Adrenal gland (tissue), 12 donors: Measurements from ENCODE around the gene TMSB15B. TPM values are rescaled to one million over a fixed set of nuclear protein-coding genes. Genes with fewer than 3 reads are reported as not detected.
"Not testable (repeated sequence)": the region's sequence is repeated elsewhere in the genome, so short reads cannot be mapped to it uniquely, and the experiment has no call there.

Experiments
- DNase-seq, 7 donors: peaks; one replicate each; pipeline ENCODE4 v3.0.0-alpha.2; 2019 to 2020
- H3K27ac ChIP-seq, 5 donors: fragments of 200-600 bp; sonication (generic) in 4 of 5; 1 replicate in 3 of 5; 2 replicates in 2 of 5; pipeline versions ENCODE4 v1.5.1 to v1.8.0; 2016 to 2020; ENCODE audit warnings: mild to moderate bottlenecking in 1 of 5
- H3K27me3 ChIP-seq: fragments of 200-600 bp; 2 replicates; pipeline ENCODE4 v1.8.0; 2021
- H3K36me3 ChIP-seq, 2 donors: fragments of 200-600 bp; replicated peaks in 1 of 2; 1 replicate in 1 of 2; 2 replicates in 1 of 2; pipeline versions ENCODE4 v1.5.1 to v1.8.0; 2018 to 2022
- H3K4me1 ChIP-seq, 2 donors: fragments of 200-600 bp; replicated peaks in 1 of 2; 1 replicate in 1 of 2; 2 replicates in 1 of 2; pipeline versions ENCODE4 v1.5.1 to v1.8.0; 2018 to 2021
- H3K4me3 ChIP-seq, 4 donors: fragments of 200-600 bp; sonication (generic) in 3 of 4; one replicate each; pipeline ENCODE4 v1.5.1; 2016 to 2018
- H3K9me3 ChIP-seq, 3 donors: fragments of 200-600 bp; sonication (generic) in 1 of 3; replicated peaks in 1 of 3; 1 replicate in 2 of 3; 2 replicates in 1 of 3; pipeline versions ENCODE4 v1.5.1 to v1.8.0; 2016 to 2021
- POLR2A ChIP-seq, 2 donors: fragments of 450-650 bp; IDR thresholded peaks; one replicate each; pipeline ENCODE4 v1.6.1; 2017; ENCODE audit warnings: antibody characterized with exemption in 2 of 2, mild to moderate bottlenecking in 2 of 2, moderate library complexity in 1 of 2
- WGBS, 4 donors: extraction: QIAGEN DNeasy Blood & Tissue Kit in 2 of 4; methylation state at CpG; one replicate each; pipeline versions ENCODE4 v1.1.5 to v1.1.7; 2013 to 2017; 5-methylcytosine and 5-hydroxymethylcytosine counted together
- intact Hi-C, 2 donors: fragments of 100-400 bp; cut with DNase I; formaldehyde crosslinking; loops; one replicate each; pipeline versions ENCODE4 v1.14.1 to v1.15.0; 2022 to 2023
- polyA plus RNA-seq, 3 donors: library from polyadenylated mRNA; stranded (reverse); fragments of 200-250 nt in 2 of 3; fragments of 350-450 nt in 1 of 3; fragmentation: Illumina TruSeq in 1 of 3; extraction: RNeasy Lipid Tissue Mini Kit (QIAGEN cat#74804) in 1 of 3; gene quantifications; one replicate each; pipeline ENCODE4 v1.2.3, GENCODE V29; 2013 to 2014
- total RNA-seq, 9 donors: library from RNA; depleted of rRNA in 4 of 9; stranded (reverse); fragments of >200 nt in 4 of 9; fragments of 120-200 nt in 1 of 9; fragmentation: NEBNext Ultra II Directional in 1 of 9; extraction: Animal tissue kit (Norgen Biotek cat#: 25700) in 1 of 9; gene quantifications; one replicate each; pipeline versions ENCODE4 v1.1.0 to v1.2.4, GENCODE V29; 2013 to 2023
- TF ChIP-seq, protein P1 (sequence below), 6 experiments: fragments of 450-650 bp in 4 of 6; fragments of 200-600 bp in 2 of 6; sonication (generic) in 1 of 6; IDR thresholded peaks; 1 replicate in 5 of 6; 2 replicates in 1 of 6; pipeline versions ENCODE4 v1.5.1 to v1.8.0; 2016 to 2021; ENCODE audit warnings: antibody characterized with exemption in 6 of 6, mild to moderate bottlenecking in 2 of 6, moderate library complexity in 1 of 6
- donor health status: healthy with polysubstance abuse.
- donor health status: Bipolar disorder and iron deficiency.
- donor health status: DM: yes; HTN: yes; CAD: no.
- donor health status: DM: no; HTN: no; CAD: no.
- donor health status: DM: no; HTN: no; CAD: no.
- donor health status: DM: yes; HTN: yes; CAD: no.

Gene TMSB15B
- total and polyA plus RNA-seq, 12 donors: 0.25 to 11.8 (median 1.5) TPM; not detected in 2

DNA sequence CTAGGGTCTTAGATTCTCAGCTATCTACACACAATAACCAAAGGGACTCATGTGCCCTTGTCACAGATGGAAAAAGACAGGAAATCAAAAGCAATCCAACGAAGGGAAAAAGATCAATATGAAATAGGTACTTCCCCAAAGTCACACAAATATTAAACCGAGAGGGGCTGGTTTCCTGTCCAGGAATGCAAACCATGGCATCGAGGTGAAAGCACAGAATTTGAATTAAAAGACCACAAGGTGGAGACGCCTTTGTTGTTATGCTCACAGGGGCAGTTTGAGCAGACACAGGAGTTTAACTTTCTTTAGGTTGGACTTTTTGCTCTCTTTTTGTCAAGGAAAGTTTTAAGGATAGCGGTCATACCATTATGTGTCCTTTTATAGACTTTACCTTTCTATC lies 36.8 kb downstream of the TMSB15B start:
- H3K4me1 ChIP-seq: no peaks in the 10 kb centered on the region
- no peak overlapping the region for H3K4me3 ChIP-seq
- H3K36me3 ChIP-seq: no peaks in the 10 kb centered on the region
- H3K9me3 ChIP-seq: no peaks in the 10 kb centered on the region
- no peak for TF ChIP-seq POLR2A (IDR thresholded peaks at IDR 0.05)
- TF ChIP-seq, protein P1, sequence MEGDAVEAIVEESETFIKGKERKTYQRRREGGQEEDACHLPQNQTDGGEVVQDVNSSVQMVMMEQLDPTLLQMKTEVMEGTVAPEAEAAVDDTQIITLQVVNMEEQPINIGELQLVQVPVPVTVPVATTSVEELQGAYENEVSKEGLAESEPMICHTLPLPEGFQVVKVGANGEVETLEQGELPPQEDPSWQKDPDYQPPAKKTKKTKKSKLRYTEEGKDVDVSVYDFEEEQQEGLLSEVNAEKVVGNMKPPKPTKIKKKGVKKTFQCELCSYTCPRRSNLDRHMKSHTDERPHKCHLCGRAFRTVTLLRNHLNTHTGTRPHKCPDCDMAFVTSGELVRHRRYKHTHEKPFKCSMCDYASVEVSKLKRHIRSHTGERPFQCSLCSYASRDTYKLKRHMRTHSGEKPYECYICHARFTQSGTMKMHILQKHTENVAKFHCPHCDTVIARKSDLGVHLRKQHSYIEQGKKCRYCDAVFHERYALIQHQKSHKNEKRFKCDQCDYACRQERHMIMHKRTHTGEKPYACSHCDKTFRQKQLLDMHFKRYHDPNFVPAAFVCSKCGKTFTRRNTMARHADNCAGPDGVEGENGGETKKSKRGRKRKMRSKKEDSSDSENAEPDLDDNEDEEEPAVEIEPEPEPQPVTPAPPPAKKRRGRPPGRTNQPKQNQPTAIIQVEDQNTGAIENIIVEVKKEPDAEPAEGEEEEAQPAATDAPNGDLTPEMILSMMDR (IDR thresholded peaks at IDR 0.05): no peak
- no peak for DNase-seq
- intact Hi-C loops: no loop called here
- WGBS, 4 donors: 45 to 52% (median 47%) methylated on average over 5 of the region's 5 CpGs
- no peak overlapping the region for H3K27ac ChIP-seq
- H3K27me3 ChIP-seq: peaks cover 14% of the 10 kb centered on the region

DNA sequence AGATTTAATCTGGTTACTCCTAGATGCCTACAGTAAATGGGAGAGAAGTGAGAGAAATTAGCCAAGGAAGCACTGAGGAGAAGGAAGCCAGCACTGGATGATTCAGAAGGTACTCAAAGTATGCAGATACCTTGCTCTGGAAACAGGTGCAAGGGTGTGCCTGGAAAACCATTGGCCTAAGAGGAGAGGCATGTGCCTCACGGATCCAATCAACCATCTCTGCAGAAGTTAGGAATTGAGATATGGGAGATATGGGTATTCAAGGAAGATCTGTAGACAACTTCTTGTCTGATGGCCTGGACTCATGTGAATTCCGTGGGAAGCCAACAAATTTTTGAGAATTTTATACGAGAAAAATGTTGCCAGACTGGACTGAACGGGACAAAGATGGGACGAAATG lies 46.4 kb downstream of the TMSB15B start:
- no peaks in the 10 kb centered on the region for H3K9me3 ChIP-seq
- peaks cover 2% of the 10 kb centered on the region for H3K27me3 ChIP-seq
- intact Hi-C loops: no loop called here
- H3K4me1 ChIP-seq: no peaks in the 10 kb centered on the region
- WGBS, 4 donors: 58 to 67% (median 63%) methylated on average over 5 of the region's 5 CpGs
- no peaks in the 10 kb centered on the region for H3K36me3 ChIP-seq
- H3K27ac ChIP-seq: no peak overlapping the region
- no peak overlapping the region for H3K4me3 ChIP-seq
- DNase-seq: no peak
- TF ChIP-seq POLR2A (IDR thresholded peaks at IDR 0.05): no peak
- TF ChIP-seq, protein P1 (IDR thresholded peaks at IDR 0.05): no peak

GRCh38 chrX:104013158-104013557 lies 50.7 kb downstream of the TMSB15B start:
- Histone ChIP-seq H3K9me3 (no peaks in the 10 kb centered on the region), H3K4me1 (no peaks in the 10 kb centered on the region), H3K27me3 (peaks cover 2% of the 10 kb centered on the region), H3K27ac (no peak overlapping the region), H3K36me3 (no peaks in the 10 kb centered on the region), H3K4me3 (no peak overlapping the region)
- no peak for DNase-seq
- TF ChIP-seq, protein P1 (IDR thresholded peaks at IDR 0.05): no peak
- WGBS, 4 donors: 83 to 93% (median 90%) methylated on average over 8 to 24 of the region's 24 CpGs
- intact Hi-C loops: no loop called here

DNA sequence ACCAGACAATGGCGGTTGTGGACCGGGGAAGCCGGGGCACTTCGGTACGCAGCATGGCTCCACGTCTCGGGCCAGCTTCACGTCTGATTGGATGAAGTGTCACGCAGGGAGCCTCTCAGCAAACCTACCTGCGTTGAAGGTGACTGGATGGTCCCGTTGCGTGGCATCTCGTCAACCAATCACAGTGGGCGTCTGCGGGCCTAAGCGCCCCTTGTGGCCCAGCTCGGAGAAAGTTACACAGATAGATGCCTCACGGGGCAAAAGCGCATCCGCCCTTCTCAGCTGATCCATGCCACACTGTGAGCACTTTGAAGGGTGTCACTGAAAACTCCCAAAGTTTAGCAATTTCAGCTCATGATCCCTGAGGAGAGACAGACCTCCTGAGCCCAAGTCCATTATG lies 51.2 kb downstream of the TMSB15B start, which contains the start of gene H2BW1:
Gene H2BW1, minus strand, starts transcription at position 103 of the 400 bp plus-strand sequence. CDS start 132 bp downstream, outside the sequence.
- Histone ChIP-seq H3K27ac (no peak within 1 kb of the TSS), H3K27me3 (peaks cover 2% of the 10 kb centered on the region), H3K9me3 (no peaks in the 10 kb centered on the region), H3K4me3 (no peak within 1 kb of the TSS), H3K36me3 (no peaks in the 10 kb centered on the region), H3K4me1 (no peaks in the 10 kb centered on the region)
- 87 to 93% (median 91%) methylated on average over 3 to 20 of the region's 20 CpGs for WGBS, 4 donors
- DNase-seq: no peak
- TF ChIP-seq POLR2A (IDR thresholded peaks at IDR 0.05): no peak
- TF ChIP-seq, protein P1 (IDR thresholded peaks at IDR 0.05): no peak
- intact Hi-C loops: no loop called here

DNA sequence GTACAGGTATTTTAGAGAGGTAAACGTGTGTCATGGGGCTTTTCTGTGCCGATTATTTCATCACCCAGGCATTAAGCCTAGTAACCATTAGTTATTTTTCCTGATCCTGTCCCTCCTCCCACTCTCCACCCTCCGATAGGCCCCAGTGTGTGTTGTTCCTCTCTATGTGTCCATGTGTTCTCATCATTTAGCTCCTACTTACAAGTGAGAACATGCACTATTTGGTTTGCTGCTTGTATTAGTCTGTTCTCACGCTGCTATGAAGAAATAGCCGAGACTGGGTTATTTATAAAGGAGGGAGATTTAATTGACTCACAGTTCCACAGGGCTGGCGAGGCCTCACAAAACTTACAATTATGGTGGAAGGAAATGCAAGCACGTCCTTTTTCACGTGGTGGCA lies 53.1 kb downstream of the TMSB15B start:
- H3K4me3 ChIP-seq, H3K27ac ChIP-seq, H3K36me3 ChIP-seq, intact Hi-C loops, H3K9me3 ChIP-seq, H3K4me1 ChIP-seq, DNase-seq: not testable (repeated sequence)
- peaks cover 12% of the 10 kb centered on the region for H3K27me3 ChIP-seq
- 56 to 77% (median 67%) methylated on average over 8 of the region's 8 CpGs for WGBS, 4 donors
